NCI-H1048 (cell line): ENCODE data around the gene DERL3.
"Not testable (repeated sequence)": the region's sequence is repeated elsewhere in the genome, so short reads cannot be mapped to it uniquely, and the experiment has no call there.

Source experiments
- DNase-seq: peaks from one replicate; lab custom pipeline; 2025; lab: John Stamatoyannopoulos, UW

DERL3 gene

GRCh38 chr22:23838681-23839468, at the start of gene DERL3:
Gene DERL3 (minus strand): TSS chr22:23839006. CDS start chr22:23838987, 19 bp downstream.
- peak; percentile 99 for DNase-seq

GRCh38 chr22:23884140-23884539, 45.3 kb upstream of the DERL3 start:
- DNase-seq, result no peak

GRCh38 chr22:23883658-23884057, 44.9 kb upstream of the DERL3 start:
- DNase-seq, result no peak

- DNase-seq, result no peak
These were observed 43.6 kb upstream of the DERL3 start for GRCh38 chr22:23882370-23882769.

- no peak for DNase-seq
These were observed 39.4 kb upstream of the DERL3 start for GRCh38 chr22:23878219-23878618.

- DNase-seq, result no peak
These were observed 38.8 kb upstream of the DERL3 start for GRCh38 chr22:23877566-23877965.

- DNase-seq, result no peak
These were observed 37.0 kb upstream of the DERL3 start for GRCh38 chr22:23875801-23876200.

GRCh38 chr22:23874871-23875270, 36.1 kb upstream of the DERL3 start:
- DNase-seq, result no peak

GRCh38 chr22:23868580-23868979, 29.8 kb upstream of the DERL3 start:
- no peak for DNase-seq

- not testable (repeated sequence) for DNase-seq
These were observed 25.8 kb upstream of the DERL3 start for GRCh38 chr22:23864499-23865154.

GRCh38 chr22:23862103-23862502, 23.3 kb upstream of the DERL3 start:
- DNase-seq, result no peak

GRCh38 chr22:23860187-23860586, 21.4 kb upstream of the DERL3 start:
- not testable (repeated sequence) for DNase-seq

- no peak for DNase-seq
These were observed 20.4 kb upstream of the DERL3 start for GRCh38 chr22:23859201-23859600.

GRCh38 chr22:23858484-23858815, 19.6 kb upstream of the DERL3 start:
- DNase-seq, result no peak

- peak; percentile 93 for DNase-seq
These were observed 19.0 kb upstream of the DERL3 start, which contains the start of gene SLC2A11 for GRCh38 chr22:23857606-23858483. Gene SLC2A11 (plus strand): TSS chr22:23857875. CDS start chr22:23858000, 125 bp downstream.

GRCh38 chr22:23856721-23857605, 18.2 kb upstream of the DERL3 start:
- DNase-seq, result no peak

- no peak for DNase-seq
These were observed 11.4 kb upstream of the DERL3 start for GRCh38 chr22:23850136-23850611.

- DNase-seq, result no peak
These were observed 10.5 kb upstream of the DERL3 start for GRCh38 chr22:23849009-23850006.

GRCh38 chr22:23847991-23848864, 9.4 kb upstream of the DERL3 start:
- DNase-seq, result no peak
